ENCODE measurements around the gene JAZF1.
A peak's percentile ranks its signal among the peaks of the same experiment; 100 is the strongest.

Gene JAZF1

DNA sequence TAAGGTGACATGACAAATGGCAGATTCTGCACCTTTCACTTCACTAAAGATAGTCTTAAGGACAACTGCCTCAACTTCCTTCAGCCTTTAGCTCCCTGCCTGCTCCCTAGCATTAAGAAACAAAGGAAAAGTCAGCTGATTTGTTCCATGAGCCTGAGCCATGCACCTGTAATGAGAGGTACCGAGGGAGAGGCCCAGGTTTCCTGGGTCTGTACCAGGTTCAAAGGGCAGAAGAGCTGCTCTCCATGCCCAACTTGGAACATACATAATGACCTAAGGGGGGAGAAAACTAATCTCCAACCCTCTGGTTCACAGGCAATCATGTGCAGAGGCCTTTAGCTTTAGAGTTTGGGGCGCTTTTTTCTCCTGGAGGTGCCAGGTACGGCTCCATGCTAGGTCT, 111.2 kb downstream of the JAZF1 start:
- DNase-seq, result no peak

DNA sequence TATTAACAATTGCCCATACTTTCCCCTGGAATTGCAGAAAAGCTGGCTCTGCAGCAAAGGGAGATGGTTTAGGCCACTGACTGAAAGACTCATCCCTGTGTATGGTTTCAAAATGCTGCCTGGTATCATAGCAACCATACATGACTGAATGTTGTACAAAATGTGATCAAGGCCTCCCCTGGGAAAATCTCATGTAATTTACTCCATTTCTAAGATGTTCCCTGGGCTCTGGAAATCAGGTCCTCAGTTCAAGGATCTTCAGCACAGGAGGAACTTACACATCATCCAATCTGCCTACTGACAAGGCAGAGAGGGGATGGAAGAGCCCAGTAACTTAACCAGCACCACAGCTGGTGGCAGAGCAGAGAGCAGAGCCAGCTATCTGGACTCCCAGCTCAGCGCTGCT, 111.8 kb downstream of the JAZF1 start:
- no peak for DNase-seq

DNA sequence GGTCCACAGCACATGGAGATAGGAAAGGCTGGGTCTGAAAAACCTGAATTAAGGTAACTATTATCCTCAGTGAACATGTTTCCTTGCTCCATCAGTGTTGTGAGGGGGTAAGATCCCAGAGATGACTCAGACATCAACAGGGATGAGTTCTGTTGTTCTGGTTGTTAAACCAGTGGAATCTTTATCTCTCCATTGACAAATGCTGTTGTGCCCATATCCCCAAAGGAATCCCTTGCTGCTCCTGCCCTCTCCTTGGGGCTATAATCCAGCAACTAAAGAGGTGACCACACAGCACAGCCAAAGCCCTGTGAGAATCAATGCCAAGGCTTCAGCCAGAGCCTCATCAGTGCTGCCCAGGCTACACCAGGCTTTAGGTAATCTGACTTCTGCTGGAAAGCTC, 113.4 kb downstream of the JAZF1 start:
- DNase-seq, result no peak

DNA sequence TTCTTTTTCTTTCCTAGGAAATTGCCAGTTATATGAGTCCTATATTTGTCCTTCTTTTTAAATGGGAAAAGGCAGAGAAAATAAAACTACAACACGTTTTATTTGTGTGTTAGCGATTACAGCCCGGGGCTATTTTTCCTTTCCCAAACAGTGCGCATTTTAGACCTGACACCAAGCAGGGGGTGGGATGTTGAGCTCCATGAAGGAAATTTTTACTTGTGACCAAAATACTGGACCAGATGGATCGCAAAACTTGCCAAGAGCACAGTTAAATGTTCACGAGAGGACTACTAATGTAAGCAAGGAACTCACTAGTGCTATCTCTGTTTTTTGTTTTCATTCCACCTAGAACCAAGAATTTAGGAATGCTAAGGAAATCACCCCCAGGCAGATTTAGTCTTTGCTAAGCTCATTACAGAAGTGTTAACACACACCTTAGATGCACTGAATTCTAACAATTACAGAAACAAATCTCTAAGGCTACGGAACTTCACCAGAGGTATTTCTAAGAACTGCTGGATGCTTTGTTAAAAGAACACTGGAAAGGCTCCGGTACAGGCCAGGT, 114.8 kb downstream of the JAZF1 start:
- no peak for DNase-seq

DNA sequence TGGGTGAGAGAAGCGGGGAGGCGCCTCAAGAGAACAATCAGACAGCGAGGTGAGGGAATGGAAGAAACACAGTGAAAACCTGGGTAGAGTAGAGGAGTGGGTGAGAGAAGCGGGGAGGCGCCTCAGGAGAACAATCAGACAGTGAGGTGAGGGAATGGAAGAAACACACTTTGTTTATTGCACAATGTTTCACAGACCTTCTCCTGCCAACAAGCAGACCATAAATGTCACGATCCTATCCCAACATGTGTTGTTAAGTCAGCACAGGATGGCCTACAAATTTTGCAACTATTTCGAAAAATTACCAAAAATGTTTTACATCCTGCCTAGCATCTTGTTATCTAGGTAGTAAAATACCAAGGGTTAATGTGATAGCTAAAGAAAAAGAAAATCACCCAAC, 115.3 kb downstream of the JAZF1 start:
- DNase-seq, result no peak

DNA sequence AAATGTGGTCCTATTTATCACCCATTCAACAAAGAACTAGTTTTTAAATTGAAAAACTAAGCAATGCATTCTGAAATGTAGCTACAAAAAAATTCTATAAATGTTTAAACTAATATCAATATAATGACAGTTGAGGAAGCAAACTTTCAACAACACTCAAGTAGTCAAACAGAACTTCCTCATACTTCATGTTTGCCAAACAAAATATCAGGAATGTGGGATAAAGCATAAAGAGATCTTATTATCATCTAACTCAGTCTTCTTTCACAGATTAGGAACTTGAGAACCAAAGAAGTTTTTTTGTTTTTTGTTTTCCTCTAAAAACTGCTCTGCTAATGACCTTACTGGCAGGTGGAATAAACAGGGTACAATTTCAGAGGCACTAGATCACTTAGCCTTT, 116.2 kb downstream of the JAZF1 start:
- DNase-seq, result no peak

DNA sequence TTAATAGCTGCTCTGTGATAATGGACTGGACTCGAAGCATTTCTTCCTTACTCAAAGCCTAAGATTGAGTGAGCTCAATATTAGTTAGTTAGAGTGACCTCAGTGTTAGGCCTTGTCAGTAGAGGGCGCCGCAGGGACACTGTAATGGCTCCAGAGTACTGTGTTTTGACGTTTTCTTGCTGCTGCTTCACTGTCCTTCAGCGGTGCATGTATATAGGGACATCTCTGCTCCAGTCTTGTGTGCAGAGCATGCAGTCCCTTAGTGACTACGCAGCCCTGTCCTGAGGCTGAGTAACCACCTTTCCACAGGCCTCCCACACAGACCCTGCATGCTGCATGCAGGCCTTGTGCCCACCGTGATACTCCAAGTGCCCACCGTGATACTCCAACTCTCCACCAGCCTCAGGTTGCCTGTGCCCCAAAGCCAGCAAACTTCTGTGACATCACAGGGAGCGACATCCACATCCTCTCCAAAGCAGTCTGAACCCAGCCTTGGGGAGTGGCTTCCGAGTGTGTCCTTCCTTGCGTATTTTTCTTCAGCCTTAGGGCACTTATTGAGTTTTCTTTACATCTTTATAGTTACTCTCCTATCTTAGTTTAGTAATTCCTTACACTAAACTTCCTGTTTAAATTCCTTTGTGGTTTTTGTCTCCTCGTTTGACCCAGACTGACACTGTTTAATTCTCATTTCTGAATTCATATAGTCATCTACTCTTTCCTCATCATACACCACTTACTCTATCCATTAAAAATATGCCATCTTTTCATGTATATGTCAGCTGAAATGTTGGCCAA, 118.2 kb downstream of the JAZF1 start:
- DNase-seq, result peak; percentile 31 to 43

DNA sequence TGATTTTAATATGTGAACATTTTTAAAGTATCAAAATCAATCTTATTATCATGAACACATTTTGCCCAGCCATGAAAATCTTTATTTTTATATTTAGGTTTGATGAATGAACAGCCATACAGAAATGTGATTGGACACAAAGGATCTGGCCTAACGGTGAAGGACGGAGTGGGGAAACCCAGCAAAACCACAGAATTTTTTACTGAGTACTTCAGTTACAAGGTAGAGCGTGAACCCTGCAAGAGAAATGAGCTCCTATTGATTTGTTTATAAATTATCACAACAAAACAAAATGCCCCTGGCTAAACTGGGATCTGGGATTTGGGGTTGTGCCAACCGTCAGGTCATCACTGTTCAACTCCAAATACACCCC, 118.8 kb downstream of the JAZF1 start:
- DNase-seq, result no peak

DNA sequence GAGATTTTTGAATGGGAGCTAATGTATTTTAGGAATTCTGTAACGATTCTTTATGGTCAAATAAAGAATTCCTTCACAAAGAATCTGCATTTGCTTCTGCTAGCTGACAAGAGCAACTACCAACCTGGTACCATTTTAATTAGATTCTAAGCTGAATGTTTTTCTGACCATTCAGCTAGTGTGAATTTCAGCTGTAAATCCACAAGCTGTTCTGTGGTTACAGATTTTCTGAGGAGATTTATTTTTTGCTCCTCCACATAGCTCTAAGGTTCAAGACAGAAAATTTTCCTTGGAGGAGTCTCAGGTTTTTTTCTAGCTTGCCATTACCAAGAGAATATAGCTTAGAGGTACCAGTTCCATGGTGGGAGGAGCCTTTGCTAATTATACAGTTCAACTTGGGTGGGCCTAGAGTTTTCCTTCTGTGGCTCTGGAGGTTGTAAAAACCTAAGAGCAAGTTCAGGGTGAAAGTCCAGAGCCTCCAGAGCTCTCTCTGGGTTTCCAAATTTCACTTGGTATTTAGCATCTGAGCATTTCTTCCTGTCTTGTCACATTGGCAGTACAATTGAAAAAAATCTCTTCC, 120.1 kb downstream of the JAZF1 start:
- DNase-seq, result no peak

DNA sequence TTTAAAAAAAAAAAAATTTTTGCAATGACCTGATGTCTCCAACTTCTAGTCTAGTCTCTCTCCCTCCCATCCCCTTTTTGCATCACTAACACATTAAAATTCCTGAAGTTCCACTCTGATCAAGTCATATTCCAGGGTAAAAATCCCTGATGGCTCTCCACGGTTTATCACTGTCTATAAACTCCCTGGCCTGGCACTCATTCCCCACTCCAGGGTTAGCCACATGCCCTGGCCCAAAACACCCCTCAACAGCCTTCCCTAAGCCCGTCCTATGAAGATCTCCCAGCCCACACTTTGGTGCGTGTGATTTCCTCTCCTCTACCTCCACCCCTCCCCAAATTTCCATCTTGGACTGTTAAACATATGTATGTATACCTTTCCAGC, 125.4 kb downstream of the JAZF1 start:
- DNase-seq, result no peak

DNA sequence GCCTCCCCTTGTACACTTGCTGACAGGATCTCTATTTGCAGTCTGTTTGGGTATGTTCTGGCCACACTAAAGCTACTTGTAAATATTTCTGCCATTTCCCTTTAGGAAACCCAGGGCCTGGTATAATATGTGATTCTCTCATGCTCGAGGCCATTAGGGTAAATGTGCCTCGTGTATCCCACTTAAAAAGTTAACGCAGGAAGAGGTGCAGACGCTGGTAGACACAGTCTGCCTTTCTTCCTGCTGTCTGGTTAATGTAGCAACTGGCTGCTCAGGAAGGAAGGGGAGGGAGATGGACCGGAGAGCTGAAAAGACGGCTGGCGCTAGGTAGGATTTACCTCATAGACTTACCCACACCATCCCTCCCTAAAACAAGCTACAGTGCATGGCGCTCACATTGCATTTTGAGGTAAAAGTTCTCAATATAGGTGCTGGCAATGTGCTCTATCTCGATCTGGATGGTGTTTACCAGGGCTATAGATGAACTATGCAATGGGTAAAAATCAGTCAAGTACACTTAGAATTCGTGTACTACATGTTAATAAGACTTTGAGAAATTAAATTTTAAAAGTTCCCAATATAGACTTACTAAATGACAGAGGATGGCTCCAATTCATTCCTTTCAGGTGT, 125.9 kb downstream of the JAZF1 start:
- DNase-seq, result no peak

DNA sequence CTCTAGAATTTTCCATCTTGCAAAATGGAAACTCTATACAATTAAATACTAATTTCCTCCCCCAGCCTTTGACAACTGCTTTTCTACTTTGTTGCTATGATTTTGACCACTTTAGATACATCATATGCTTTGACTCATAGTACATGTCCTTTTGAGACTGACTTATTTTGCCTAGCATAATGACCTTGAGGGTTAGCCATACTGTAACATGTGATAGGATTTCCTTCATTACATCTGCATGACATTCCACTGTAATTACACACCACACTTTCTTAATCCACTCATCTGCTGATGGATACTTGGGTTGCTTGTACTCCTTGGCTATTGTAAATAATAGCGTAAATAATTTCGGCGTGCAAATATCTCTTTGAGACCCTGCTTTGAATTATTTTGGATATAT, 127.7 kb downstream of the JAZF1 start:
- no peak for DNase-seq

DNA sequence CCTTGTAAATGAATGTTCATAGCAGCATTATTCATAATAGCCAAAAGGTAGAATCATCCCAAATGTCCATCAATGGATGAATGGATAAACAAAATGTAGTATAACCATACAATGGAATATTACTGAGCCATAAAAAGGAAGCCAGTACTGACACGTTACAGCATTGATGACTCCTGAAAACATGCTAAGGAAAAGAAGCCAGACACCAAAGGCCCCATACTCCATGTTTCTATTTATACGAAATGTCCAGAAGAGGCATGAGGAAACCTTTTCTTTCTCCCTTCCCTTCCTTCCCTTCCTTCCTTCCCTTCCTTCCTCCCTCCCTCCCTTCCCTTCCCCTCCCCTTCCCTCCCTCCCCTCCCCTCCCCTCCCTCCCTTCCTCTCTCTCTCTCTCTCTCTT, 131.9 kb downstream of the JAZF1 start:
- no peak for DNase-seq

DNA sequence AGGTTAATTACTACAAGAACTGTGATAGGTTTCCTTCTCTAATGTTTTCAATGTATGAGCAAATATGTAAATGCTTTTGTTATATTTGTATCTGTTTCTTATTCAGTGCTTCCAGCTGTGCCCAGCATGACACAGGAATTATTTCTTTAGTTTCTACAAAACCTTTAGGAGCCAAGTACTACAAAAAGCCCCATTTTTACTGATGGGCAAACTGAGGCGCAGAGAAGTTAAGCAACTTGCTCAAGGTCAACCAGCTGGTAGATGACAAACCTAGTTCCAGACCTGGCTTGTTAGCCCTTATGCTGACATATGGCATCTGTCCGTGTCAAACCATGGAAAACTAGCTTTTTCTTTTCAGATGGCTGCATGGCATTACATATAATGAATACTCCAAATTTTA, 134.6 kb downstream of the JAZF1 start:
- DNase-seq, result no peak

DNA sequence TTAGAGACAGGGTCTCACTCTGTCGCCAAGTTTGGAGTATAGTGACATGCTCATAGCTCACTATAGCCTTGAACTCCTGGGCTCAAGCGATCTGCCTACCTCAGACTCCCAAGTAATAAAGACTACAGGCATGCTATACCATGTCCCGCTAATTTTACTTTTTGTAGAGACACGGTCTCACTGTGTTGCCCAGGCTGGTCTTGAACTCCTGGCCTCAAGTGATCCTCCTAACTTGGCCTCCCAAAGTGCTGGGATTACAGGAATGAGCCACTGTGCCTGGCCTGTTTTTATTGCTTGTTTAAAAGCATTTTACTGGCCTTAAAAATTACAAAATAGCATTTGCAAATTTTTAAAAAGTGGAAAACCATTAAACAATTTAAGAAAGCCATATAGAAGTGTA, 135.0 kb downstream of the JAZF1 start:
- DNase-seq, result no peak

DNA sequence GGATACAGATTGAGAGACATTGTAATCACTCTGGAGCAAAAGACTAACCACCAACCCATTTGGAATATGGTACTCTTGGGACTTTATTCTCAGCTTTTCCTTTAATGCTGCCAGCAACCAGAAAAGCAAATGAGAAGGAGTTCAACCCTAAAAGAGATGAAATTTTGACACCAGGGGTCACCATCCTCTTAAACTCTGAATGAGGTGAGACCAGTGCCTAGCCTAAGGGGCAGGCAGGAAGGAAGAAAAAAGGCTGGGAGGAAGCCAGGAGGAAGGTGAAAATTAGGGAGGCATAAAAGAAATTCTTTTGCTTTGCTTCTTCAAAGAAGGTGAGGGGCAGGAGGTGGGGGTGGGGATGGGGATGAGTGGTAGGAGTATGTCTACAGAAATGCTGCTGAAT, 135.8 kb downstream of the JAZF1 start:
- DNase-seq, result no peak

DNA sequence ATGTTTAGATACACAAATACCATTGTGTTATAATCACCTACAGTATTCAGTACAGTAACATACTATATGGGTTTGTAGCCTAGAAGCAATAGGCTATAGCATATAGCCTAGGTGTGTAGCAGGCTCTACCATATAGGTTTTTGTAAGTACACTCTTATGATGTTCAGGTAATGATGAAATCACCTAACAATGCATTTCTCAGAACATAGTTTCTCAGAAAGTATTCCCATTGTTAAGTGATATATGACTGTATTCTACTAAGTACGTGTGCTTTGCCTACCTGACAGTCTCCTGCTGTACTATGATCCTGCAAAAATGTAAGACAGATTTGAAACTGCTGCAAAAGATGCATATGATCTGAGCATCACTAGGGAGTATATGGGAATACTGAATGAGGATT, 137.9 kb downstream of the JAZF1 start:
- DNase-seq, result no peak

DNA sequence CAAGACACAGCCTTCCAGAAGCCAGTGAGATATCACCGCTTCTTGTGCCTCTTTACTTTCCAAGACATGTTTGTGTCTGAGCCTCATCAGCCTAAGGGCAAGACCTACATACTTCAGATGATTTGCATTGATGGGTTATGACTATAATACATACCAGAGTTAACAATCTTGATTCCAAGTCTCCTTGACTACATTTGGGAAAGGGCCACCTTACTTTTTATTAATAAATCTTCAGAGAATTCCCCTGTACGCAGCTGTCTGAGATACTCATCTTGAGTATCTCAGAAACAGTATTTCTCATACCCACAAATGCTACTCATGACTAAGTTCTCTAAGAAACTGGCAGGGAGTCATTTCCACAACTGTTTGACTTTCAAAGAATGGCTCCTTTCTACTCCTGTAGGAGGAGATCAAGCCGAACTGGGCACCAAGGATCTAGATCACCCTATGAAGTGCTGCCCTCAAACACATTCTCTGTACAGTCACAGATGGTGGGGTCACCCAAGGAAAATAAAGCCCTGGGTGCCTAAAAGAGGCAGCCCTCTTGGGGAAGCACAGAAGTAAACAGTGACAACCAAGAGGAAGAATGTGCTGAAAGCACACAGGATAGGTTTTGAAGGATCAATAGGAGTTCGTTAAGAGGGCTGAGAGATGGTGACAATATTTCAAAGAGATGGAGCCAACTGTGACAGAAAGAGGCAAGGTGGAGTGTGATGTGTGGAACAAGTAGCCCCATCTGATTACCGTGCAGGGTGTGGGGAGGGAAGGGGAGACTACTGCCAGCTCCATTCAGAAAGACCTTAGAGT, 138.9 kb downstream of the JAZF1 start:
- DNase-seq, result no peak

DNA sequence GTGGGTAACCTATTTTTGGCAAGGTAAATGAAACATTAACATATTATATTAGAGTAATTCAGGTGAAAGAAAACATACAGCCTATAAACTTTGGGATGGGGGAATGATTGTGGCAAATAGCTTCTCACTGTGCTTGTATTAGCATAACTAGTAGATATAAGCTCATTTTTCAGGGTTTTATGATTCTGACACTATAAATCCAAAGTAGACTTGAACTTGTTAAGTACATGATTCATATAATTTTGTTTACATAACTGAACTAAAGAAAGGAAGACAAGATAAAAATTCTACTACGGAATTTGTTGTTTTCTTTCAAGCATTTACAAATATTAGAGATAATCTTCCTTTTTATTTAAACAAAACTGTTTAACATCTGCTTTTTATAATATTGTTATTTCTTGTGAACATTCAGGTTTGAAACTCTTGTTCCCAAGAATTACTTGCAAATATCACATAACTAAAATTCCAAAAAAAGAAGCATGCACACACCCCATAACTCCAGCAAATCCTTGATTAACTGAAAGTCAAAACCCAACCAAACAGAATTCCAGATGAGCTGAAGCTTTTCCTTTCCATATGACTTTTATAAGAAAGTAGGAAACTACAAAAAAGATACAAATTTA, 142.3 kb downstream of the JAZF1 start:
- no peak for DNase-seq

DNA sequence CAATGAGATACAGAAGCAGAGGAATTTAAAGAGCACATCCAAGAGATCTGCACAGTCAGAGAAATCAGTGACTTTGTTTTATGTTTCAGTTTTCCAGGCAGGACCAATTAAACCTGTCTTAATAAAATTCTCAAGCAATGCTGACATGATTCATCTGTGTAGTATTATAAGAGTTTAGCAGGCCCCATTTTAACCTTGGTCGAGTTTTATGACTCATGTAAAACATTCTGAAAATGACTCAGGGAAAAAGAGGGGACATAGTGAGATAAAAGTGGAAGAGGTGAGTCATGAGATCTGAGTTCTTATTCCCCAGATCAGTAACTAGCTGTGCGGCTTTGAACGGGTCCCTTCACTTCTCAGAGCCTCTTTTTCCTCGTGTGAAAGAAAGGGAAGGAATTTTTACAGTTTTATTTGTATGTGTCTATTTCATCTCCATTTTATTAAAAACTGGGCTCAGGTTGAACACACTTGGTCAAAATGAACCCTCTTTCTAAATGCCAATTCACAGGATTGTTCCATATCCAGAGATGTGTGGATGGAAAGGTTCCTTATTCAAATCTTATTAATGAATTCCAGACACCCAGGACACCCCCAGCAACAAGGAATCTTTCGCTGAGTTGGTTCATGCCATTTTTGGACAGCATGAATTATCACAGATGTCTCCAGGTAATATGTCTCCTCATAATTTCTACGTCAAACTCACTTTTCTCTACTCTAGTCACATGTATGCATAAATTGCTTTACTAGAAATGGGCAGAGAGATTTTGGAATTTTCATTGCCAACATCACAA, 143.2 kb downstream of the JAZF1 start:
- DNase-seq, result no peak

DNA sequence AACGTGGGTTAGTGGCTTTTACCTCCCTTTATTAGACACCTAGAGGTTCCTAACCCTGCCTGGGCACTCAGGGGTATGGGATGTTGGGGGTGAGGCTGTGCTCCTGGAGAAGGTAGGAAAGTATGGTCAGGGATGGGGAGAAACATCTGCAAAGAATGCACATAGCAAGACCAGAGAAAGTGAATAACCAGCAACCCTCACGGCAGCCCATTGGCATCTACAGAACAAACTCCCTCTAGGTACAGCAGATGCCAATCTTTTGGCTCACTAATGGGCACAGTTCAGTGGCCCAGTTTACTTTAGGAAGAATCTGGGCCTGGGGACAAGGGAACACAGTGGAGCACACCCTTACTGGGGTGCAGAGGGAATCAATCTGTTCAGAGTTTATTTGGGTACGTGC, 143.9 kb downstream of the JAZF1 start:
- DNase-seq, result no peak

DNA sequence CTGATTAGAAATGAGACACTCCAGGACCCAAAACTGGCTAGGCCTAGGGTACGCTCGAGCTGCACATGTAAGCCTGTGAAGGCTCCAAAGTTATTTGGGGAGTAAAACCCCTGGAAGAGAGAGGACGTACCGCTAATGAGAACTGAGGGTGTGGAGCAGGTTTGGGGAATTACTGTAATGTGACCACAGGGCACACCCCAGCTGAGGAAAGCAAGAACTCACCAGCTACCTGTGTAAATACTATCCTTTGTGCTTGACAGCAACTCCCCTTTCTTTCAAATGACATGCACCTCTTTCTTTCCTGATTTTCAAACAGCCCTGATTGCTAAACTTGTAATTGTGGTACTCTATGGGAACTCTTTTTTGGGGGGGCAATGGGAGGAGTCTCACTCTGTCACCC, 147.2 kb downstream of the JAZF1 start:
- no peak for DNase-seq
